ENCODE results near the gene C1orf226. TPM values are rescaled to one million over a fixed set of nuclear protein-coding genes. Genes with fewer than 3 reads are reported as not detected.

C1orf226 gene
- total and polyA plus RNA-seq, 2 experiments from 2014 or later: 2.7 to 12.5 TPM

- DNase-seq (ENCODE audit: low spot score) (no peak), ATAC-seq (no peak)
- Histone ChIP-seq H3K36me3 (ENCODE audit: insufficient read depth) (no peaks in the 10 kb centered on the region), H3F3A (replicated peaks; ENCODE audit: low read depth) (no peaks in the 10 kb centered on the region), H2AFZ (no peak overlapping the region), H3K27ac (ENCODE audit: low read depth) (no peak overlapping the region), H3K4me1 (ENCODE audit: insufficient read depth) (no peaks in the 10 kb centered on the region), H3K4me2 (no peak overlapping the region), H3K9me2 (ENCODE audit: insufficient read depth) (no peaks in the 10 kb centered on the region), H3K79me2 (replicated peaks; ENCODE audit: insufficient read depth) (no peaks in the 10 kb centered on the region), H3K27me3 (ENCODE audit: insufficient read depth) (no peaks in the 10 kb centered on the region), H4K20me1 (replicated peaks; ENCODE audit: insufficient read depth) (no peaks in the 10 kb centered on the region), H3K4me3 (no peak overlapping the region)
- H3K36me3 Mint-ChIP-seq (ENCODE audit: low read depth): peaks cover 25% of the 10 kb centered on the region; the same call in 2 of the 3 replicates
- TF ChIP-seq CREB1 (CRISPR knock-in tag; IDR thresholded peaks at IDR 0.05; ENCODE audit: low read depth) (no peak), ZNF331 (CRISPR knock-in tag; IDR thresholded peaks at IDR 0.05; ENCODE audit: low read depth) (no peak), STAT1 (IDR thresholded peaks at IDR 0.05; ENCODE audit: unreplicated experiment) (no peak), ZNF114 (CRISPR knock-in tag; IDR thresholded peaks at IDR 0.05) (no peak), ZNF462 (CRISPR knock-in tag; IDR thresholded peaks at IDR 0.05) (no peak), REST (IDR thresholded peaks at IDR 0.05; ENCODE audit: unreplicated experiment) (no peak)
- TF ChIP-seq, protein P1, sequence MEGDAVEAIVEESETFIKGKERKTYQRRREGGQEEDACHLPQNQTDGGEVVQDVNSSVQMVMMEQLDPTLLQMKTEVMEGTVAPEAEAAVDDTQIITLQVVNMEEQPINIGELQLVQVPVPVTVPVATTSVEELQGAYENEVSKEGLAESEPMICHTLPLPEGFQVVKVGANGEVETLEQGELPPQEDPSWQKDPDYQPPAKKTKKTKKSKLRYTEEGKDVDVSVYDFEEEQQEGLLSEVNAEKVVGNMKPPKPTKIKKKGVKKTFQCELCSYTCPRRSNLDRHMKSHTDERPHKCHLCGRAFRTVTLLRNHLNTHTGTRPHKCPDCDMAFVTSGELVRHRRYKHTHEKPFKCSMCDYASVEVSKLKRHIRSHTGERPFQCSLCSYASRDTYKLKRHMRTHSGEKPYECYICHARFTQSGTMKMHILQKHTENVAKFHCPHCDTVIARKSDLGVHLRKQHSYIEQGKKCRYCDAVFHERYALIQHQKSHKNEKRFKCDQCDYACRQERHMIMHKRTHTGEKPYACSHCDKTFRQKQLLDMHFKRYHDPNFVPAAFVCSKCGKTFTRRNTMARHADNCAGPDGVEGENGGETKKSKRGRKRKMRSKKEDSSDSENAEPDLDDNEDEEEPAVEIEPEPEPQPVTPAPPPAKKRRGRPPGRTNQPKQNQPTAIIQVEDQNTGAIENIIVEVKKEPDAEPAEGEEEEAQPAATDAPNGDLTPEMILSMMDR (conservative IDR thresholded peaks at IDR 0.05; ENCODE audit: low read depth in 2 of 2): no peak
- H3K27me3 Mint-ChIP-seq (ENCODE audit: insufficient read depth, low read depth, poor library complexity): peaks cover 14% of the 10 kb centered on the region
- no peak overlapping the region for H3K4me3 Mint-ChIP-seq
- peaks cover 6% of the 10 kb centered on the region for H3K4me1 Mint-ChIP-seq
- no peak overlapping the region for H3K27ac Mint-ChIP-seq
- no peaks in the 10 kb centered on the region for H3K9me3 Mint-ChIP-seq
Observed at GRCh38 chr1:162364498-162364897, 17.0 kb upstream of the C1orf226 start.
